OCI-LY3 (cell line): ENCODE results near the gene NPRL2.

Experiments
- EZH2phosphoT487 ChIP-seq: fragments of 200-600 bp; shearing (Covaris generic); IDR thresholded peaks from 2 replicates; pipeline ENCODE4 v1.6.1; 2018; ENCODE audit warnings: antibody characterized with exemption, mixed run types, low read depth
- TF ChIP-seq, protein P1 (sequence below): fragments of 200-600, 300-600 bp; sonication (generic); IDR thresholded peaks from 2 replicates; pipeline ENCODE4 v1.5.1; 2014; ENCODE audit warnings: antibody characterized with exemption, low read length, low read depth

DNA sequence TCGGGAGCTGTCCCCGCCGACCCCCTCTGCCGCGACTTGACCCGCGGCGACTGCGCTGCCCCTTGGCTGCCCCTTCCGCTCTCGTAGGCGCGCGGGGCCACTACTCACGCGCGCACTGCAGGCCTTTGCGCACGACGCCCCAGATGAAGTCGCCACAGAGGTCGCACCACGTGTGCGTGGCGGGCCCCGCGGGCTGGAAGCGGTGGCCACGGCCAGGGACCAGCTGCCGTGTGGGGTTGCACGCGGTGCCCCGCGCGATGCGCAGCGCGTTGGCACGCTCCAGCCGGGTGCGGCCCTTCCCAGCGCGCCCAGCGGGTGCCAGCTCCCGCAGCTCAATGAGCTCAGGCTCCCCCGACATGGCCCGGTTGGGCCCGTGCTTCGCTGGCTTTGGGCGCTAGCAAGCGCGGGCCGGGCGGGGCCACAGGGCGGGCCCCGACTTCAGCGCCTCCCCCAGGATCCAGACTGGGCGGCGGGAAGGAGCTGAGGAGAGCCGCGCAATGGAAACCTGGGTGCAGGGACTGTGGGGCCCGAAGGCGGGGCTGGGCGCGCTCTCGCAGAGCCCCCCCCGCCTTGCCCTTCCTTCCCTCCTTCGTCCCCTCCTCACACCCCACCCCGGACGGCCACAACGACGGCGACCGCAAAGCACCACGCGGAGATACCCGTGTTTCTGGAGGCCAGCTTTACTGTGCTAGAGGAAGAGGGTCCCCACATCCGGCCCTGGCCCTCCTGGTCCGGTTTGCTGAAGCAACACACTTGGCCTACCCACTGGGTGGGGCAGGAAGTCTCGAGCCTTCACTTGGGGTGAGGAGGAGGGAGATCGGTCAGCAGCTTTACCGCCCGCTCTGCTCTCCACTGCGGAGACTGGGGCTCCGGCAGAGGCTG lies 9.9 kb downstream of the NPRL2 start, which contains the start of gene RASSF1:
- TF ChIP-seq, protein P1, sequence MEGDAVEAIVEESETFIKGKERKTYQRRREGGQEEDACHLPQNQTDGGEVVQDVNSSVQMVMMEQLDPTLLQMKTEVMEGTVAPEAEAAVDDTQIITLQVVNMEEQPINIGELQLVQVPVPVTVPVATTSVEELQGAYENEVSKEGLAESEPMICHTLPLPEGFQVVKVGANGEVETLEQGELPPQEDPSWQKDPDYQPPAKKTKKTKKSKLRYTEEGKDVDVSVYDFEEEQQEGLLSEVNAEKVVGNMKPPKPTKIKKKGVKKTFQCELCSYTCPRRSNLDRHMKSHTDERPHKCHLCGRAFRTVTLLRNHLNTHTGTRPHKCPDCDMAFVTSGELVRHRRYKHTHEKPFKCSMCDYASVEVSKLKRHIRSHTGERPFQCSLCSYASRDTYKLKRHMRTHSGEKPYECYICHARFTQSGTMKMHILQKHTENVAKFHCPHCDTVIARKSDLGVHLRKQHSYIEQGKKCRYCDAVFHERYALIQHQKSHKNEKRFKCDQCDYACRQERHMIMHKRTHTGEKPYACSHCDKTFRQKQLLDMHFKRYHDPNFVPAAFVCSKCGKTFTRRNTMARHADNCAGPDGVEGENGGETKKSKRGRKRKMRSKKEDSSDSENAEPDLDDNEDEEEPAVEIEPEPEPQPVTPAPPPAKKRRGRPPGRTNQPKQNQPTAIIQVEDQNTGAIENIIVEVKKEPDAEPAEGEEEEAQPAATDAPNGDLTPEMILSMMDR, result no peak
- TF ChIP-seq EZH2phosphoT487, result no peak
